DMS 273 (cell line): ENCODE measurements around the gene DNAJC17.

ENCODE experiments used
- DNase-seq: peaks from one replicate; lab custom pipeline; 2025; ENCODE audit not compliant: unreplicated experiment; lab: John Stamatoyannopoulos, UW

The DNAJC17 gene

GRCh38 chr15:40831861-40832260 lies 24.6 kb upstream of the DNAJC17 start:
- DNase-seq: no peak

- no peak for DNase-seq
Measured at GRCh38 chr15:40830884-40831283, 23.6 kb upstream of the DNAJC17 start.

GRCh38 chr15:40829115-40829514 lies 21.8 kb upstream of the DNAJC17 start:
- no peak for DNase-seq

- no peak for DNase-seq
Measured at GRCh38 chr15:40828447-40829036, 21.3 kb upstream of the DNAJC17 start, which contains the start of gene PPP1R14D. PPP1R14D (minus strand) TSS chr15:40828708; CDS start chr15:40828641, 67 bp downstream.

- no peak for DNase-seq
Measured at GRCh38 chr15:40826423-40827075, 19.3 kb upstream of the DNAJC17 start.

- DNase-seq: no peak
Measured at GRCh38 chr15:40825661-40826422, 18.6 kb upstream of the DNAJC17 start.

DNA sequence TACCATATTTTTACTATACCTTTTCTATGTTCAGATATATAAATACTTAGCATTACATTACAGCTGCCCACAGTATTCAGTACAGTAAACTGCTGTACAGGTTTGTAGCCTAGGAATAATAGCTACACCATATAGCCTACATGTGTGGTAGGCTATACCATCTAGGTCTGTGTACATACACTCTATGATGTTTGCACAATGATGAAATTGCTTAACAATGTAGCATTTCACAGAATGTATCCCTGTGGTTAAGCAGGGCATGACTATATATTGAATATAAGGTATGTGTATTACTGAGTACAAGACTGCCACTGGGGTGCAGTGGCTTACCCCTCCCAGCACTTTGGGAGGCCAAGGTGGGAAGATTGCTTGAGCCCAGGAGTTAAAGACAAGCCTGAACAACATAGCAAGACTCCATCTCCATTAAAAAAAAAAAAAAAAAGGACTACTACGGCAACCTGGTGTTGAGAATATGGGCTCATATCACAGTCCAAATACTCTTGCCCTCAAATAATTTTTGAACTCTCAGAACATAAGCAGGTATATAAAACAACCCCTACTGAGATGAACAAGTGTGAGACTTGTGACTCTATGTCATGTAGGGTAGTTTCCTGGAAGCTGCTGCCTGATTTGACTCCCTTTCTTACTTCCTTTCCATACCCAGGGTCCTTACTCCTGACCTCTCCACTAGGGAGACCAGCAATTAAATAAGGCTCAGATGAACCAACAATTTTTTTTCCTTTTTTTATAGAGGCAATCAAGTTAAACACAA lies 16.5 kb upstream of the DNAJC17 start:
- no peak for DNase-seq

DNA sequence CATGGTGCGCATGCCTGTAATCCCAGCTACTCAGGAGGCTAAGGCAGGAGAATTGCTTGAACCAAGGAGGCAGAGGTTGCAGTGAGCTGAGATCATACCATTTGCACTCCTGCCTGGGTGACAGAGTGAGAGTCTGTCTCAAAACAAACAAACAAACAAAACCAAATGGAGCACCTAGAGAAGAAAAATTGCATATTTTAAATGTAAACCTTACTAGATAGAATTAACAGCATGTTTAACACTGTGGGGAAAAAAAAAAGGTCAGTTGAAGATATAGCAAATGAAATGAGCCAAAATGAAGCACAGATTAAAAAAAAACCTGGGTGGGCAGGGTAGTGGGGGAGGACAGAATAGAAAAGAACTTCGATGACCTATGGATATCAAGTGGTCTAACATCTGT lies 13.9 kb upstream of the DNAJC17 start:
- no peak for DNase-seq

DNA sequence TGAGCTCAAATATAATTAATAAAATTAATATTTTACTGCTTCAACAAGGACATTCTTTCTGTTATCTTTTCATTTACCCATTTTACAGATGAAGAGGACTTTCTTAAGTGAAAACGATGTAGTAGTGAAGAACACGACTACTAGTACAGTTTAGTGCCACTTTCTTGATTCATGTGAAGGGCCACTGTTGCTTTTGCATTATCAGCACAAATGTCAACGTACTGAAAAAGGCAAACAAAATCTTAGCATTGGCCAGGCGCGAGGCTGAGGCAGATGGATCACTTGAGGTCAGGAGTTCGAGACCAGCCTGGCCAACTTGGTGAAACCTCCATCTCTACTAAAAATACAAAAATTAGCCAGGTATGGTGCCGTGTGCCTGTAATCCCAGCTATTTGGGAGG lies 11.8 kb upstream of the DNAJC17 start:
- DNase-seq: no peak

DNA sequence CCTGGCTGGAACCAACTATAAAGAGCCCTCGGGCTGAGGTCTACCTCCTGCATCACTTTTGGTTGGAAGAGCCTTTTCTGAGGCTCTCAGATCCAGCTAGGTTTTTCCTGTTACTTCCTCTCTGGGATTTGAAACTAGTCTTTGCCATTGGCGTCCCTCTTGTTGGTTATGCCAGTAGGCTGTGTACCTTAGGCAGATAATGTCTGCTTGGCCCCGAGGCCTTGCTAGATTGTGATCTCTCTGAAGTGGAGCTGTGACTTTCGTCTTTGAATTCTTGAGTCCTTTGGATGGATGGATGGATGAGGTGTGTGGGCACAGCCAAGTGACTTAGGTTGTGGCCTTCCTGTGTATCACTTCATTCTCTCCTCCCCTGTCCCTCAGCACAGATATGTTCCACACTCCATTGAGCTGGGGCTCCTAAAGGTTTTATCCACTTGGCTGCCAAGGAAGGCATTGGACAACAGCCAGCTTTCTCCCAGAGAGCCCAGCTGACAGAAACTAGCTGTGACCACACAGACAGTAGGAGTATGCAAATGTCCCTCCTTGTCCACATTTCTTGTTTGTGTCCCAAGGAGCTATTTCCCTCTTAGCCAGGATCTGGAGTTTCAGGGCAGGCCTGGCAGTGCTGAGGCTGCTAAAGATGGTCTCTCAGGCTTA lies 7.9 kb upstream of the DNAJC17 start:
- DNase-seq: peak; percentile 29

DNA sequence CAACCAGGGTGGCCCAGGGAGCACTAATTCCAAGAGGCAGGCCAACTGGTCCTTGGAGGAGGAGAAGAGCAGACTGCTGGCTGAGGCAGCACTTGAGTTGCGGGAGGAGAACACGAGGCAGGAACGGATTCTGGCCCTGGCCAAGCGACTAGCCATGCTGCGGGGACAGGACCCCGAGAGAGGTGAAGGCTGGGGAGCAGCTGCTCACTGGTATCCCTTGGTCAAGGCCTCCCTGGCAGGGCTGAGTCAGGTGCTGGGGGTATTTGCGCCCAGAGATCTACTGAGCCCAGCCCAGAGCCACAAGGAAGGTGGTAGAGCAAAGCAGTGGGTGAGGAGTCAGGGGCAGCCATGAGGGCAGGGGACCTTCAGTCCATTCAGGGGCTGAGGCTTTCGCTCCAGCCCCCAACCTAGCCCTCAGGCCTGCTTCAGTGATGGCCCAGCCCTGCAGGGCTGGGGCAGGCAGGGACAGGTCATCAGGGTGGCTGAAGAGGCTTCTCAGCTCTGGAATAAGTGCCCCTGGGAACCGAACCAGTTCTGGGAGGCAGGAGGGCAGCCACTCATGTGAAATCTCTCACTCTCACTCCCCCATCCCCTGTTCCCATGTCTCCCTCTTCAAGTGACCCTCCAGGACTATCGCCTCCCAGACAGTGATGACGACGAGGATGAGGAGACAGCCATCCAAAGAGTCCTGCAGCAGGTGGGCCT lies 5.6 kb upstream of the DNAJC17 start:
- no peak for DNase-seq

- no peak for DNase-seq
Measured at GRCh38 chr15:40808861-40809450, 1.7 kb upstream of the DNAJC17 start.

DNA sequence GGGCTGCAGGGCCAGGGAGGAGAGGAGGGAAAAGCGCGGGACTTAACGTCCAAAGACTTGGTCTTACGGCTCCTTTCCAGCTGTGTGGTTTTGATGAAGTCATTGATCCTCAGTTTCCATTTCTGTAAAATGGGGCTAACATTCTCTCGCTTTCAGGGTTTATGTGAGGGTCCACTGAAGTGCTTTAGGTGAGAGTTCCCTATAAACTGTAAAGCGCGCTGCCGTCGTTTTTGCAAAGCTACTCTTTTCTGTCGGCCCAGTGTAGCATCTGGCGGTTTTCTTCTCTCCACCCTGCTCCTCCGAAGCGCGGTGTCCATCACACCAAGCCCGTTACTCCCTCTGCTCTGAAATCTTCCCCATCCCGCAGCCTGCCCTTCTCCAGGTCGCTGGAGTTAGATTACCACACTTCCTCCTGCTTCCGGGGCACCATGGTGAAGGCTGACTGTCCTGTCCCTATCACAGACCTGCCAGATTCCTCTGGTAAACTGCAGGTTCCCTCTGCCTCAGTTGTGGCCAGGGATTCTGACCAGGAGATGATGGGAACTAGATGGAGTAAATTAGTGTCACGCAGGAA lies 702 bp upstream of the DNAJC17 start:
- peak; percentile 44 for DNase-seq

- peak; percentile 48 for DNase-seq
Measured at GRCh38 chr15:40806672-40807027, 623 bp downstream of the DNAJC17 start.

DNA sequence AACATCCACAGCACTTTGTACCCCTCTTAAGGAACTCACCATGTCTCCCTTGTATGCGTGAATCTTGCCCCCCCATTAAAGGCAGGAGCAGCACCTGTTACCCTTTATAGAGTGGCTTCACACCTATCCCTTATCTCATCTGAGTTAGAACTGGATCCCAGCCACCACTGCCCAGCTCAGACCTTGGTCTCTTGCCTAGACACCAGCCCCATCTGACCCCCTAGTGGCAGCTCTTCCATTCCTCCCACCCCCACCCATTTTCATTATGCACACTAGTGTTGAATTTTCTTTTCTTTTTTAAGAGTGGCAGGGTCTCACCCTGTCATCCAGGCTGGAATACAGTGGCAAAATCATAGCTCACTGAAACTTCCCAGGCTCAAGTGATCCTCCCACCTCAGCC lies 3.6 kb downstream of the DNAJC17 start:
- DNase-seq: no peak

- DNase-seq: no peak
Measured at GRCh38 chr15:40803076-40803475, 4.2 kb downstream of the DNAJC17 start.

GRCh38 chr15:40799523-40799922 lies 7.8 kb downstream of the DNAJC17 start:
- no peak for DNase-seq

DNA sequence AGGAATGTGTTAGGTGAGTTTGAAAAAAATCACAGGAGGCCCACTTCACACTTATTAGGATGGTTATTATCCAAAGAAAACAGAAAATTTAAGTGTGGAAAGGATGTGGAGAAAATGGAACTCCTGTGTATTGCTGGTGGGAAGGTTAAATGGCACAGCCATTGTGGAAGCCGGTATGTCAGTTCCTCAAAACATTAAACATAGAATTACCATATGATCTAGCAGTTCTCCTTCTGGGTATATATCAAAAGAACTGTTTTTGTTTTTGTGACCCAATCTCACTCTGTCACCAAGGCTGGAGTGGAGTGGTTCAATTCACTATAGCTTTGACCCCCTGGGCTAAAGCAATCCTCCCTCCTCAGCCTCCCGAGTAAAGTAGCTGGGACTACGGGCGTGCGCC lies 10.8 kb downstream of the DNAJC17 start:
- no peak for DNase-seq

GRCh38 chr15:40796041-40796440 lies 11.2 kb downstream of the DNAJC17 start:
- DNase-seq: no peak
